K562 (cell line): ENCODE data around the gene C12orf60. TPM values are rescaled to one million over a fixed set of nuclear protein-coding genes. Genes with fewer than 3 reads are reported as not detected.

Experiments used
- ATAC-seq: fragments of 200-7000 bp; cut with Tn5 transposase; 3 replicates; pipeline ENCODE4 v1.9.1; 2020; ENCODE audit warnings: moderate library complexity
- BruUV-seq: library from RNA; stranded (reverse); fragments of 400-500 nt; replicated peaks from 2 replicates; lab custom pipeline; 2021; lab: Mats Ljungman, UMichigan
- CTCF ChIA-PET: fragments of 300-600 bp; formaldehyde crosslinking; extraction: SDS; loops from one replicate; lab custom pipeline; 2021; ENCODE audit warnings: low intra/inter-chr PET ratio; lab: Yijun Ruan, JAX
- POLR2A ChIA-PET: fragments of 300-600, 350-650 bp; sonication (Branson Sonifier 250); formaldehyde crosslinking; extraction: SDS; loops from one replicate; lab custom pipeline; 2021; ENCODE audit warnings: antibody characterized with exemption, inconsistent platforms; lab: Yijun Ruan, JAX
- DNase-seq, 4 experiments: peaks; one replicate each; pipeline versions ENCODE4 v3.0.0 to v3.0.0-alpha.2; 2011 to 2018; ENCODE audit warnings: low spot score in 3 of 4, mixed read lengths in 3 of 4; ENCODE audit errors: extremely low read depth in 1 of 4
- FAIRE-seq: peaks from 2 replicates; lab custom pipeline; 2011; peaks lifted over from hg19 to GRCh38; lab: Jason Lieb, UNC
- H2AFZ ChIP-seq: 2 replicates; pipeline ENCODE4 v1.6.0; 2011; ENCODE audit warnings: low read depth, low read length, control low read depth, inconsistent platforms
- H3K27ac ChIP-seq: fragments of 200-600 bp; 3 replicates; pipeline ENCODE4 v1.8.0; 2011; ENCODE audit warnings: low read depth, mild to moderate bottlenecking, control low read depth, inconsistent platforms, low read length, moderate library complexity, mixed read lengths; ENCODE audit errors: extremely low read depth
- H3K27me3 ChIP-seq, 2 experiments: fragments of 300-600 bp in 1 of 2; 2 replicates in 1 of 2; 3 replicates in 1 of 2; pipeline versions ENCODE4 v1.6.0 to v1.8.0; 2011; ENCODE audit warnings: inconsistent platforms in 2 of 2, low read length in 2 of 2, mild to moderate bottlenecking in 1 of 2, mixed read lengths in 1 of 2, moderate library complexity in 1 of 2; ENCODE audit not compliant: control insufficient read depth in 2 of 2, insufficient read depth in 2 of 2
- H3K36me3 ChIP-seq: fragments of 300-600 bp; 3 replicates; pipeline ENCODE4 v1.8.0; 2011; ENCODE audit warnings: mild to moderate bottlenecking, low read length, inconsistent platforms; ENCODE audit not compliant: control insufficient read depth, insufficient read depth
- H3K4me1 ChIP-seq, 2 experiments: fragments of 200-600 bp in 1 of 2; replicated peaks in 1 of 2; 2 replicates in 1 of 2; 3 replicates in 1 of 2; pipeline versions ENCODE4 v1.5.1 to v1.8.0; 2011; ENCODE audit warnings: inconsistent platforms in 2 of 2, low read length in 2 of 2, mild to moderate bottlenecking in 1 of 2, mixed read lengths in 1 of 2, moderate library complexity in 1 of 2; ENCODE audit not compliant: control insufficient read depth in 2 of 2, insufficient read depth in 2 of 2
- H3K4me2 ChIP-seq: 2 replicates; pipeline ENCODE4 v1.6.1; 2011; ENCODE audit warnings: low read length, control low read depth, inconsistent platforms, mixed read lengths; ENCODE audit not compliant: insufficient read depth
- H3K4me3 ChIP-seq: fragments of 200-600 bp; sonication (generic), shearing (Covaris generic); 2 replicates; pipeline ENCODE4 v1.5.1; 2016; ENCODE audit warnings: control low read depth, inconsistent platforms
- H3K79me2 ChIP-seq: fragments of 200-600 bp; 3 replicates; pipeline ENCODE4 v1.8.0; 2011; ENCODE audit warnings: low read length, inconsistent platforms; ENCODE audit not compliant: control insufficient read depth, insufficient read depth
- H3K9ac ChIP-seq, 2 experiments: 2 replicates each; pipeline versions ENCODE4 v1.6.0 to v1.6.1; 2011; ENCODE audit warnings: low read depth in 2 of 2, low read length in 2 of 2, control low read depth in 1 of 2, inconsistent platforms in 1 of 2, mild to moderate bottlenecking in 1 of 2, mixed read lengths in 1 of 2; ENCODE audit not compliant: insufficient read depth in 1 of 2
- H3K9me1 ChIP-seq: one replicate; pipeline ENCODE4 v1.6.0; 2011; ENCODE audit warnings: inconsistent platforms, mild to moderate bottlenecking, low read length, moderate library complexity; ENCODE audit not compliant: control insufficient read depth, insufficient read depth
- H3K9me3 ChIP-seq: replicated peaks from 2 replicates; pipeline ENCODE4 v1.5.1; 2011; ENCODE audit warnings: low read depth, low read length, inconsistent platforms; ENCODE audit not compliant: control insufficient read depth, insufficient read depth
- H4K20me1 ChIP-seq: replicated peaks from 2 replicates; pipeline ENCODE4 v1.6.1; 2011; ENCODE audit warnings: low read length, inconsistent platforms, mixed read lengths; ENCODE audit not compliant: control insufficient read depth, insufficient read depth
- ATF1 ChIP-seq, 2 experiments: fragments of 450-650 bp in 1 of 2; IDR thresholded peaks; 2 replicates each; pipeline ENCODE4 v1.6.1; 2016; ENCODE audit warnings: missing compliant biosample characterization in 1 of 2, missing genetic modification characterization in 1 of 2
- BRCA1 ChIP-seq, 2 experiments: fragments of 450-650 bp in 1 of 2; sonication (generic) in 1 of 2; formaldehyde crosslinking in 1 of 2; IDR thresholded peaks; 2 replicates each; pipeline versions ENCODE4 v1.5.0 to v1.6.1; 2017 to 2020; ENCODE audit warnings: mild to moderate bottlenecking in 1 of 2, missing genetic modification reagents in 1 of 2
- CBX8 ChIP-seq: fragments of 200-600 bp; sonication (generic); IDR thresholded peaks from 2 replicates; pipeline ENCODE4 v1.6.1; 2012; ENCODE audit warnings: borderline replicate concordance, mixed run types, low read depth, mild to moderate bottlenecking, moderate library complexity, mixed read lengths, low read length, control low read depth, inconsistent platforms; ENCODE audit not compliant: poor library complexity, severe bottlenecking; ENCODE audit errors: extremely low read depth
- CC2D1A ChIP-seq: fragments of 450-650 bp; IDR thresholded peaks from 2 replicates; pipeline ENCODE4 v1.6.1; 2017; ENCODE audit warnings: mild to moderate bottlenecking
- DACH1 ChIP-seq: fragments of 450-650 bp; IDR thresholded peaks from 2 replicates; pipeline ENCODE4 v1.6.1; 2018; ENCODE audit not compliant: partially characterized antibody
- ELF4 ChIP-seq: fragments of 450-650 bp; formaldehyde crosslinking; IDR thresholded peaks from 2 replicates; pipeline ENCODE4 v1.4.0; 2022; ENCODE audit warnings: missing genetic modification characterization
- GABPB2 ChIP-seq: fragments of 250-450 bp; sonication (Bioruptor Pico); conservative IDR thresholded peaks from 2 replicates; pipeline ENCODE4 v1.5.1; 2021; ENCODE audit warnings: mild to moderate bottlenecking
- HMGN3 ChIP-seq: IDR thresholded peaks from 2 replicates; pipeline ENCODE4 v1.6.1; 2011; ENCODE audit warnings: borderline replicate concordance, low read depth, mild to moderate bottlenecking, mixed read lengths, low read length; ENCODE audit not compliant: insufficient read length; ENCODE audit errors: extremely low read depth
- LCOR ChIP-seq: sonication (generic); formaldehyde crosslinking; IDR thresholded peaks from 2 replicates; pipeline ENCODE4 v1.8.0; 2022; ENCODE audit warnings: mild to moderate bottlenecking, missing genetic modification reagents
- NFE2 ChIP-seq: IDR thresholded peaks from 2 replicates; pipeline ENCODE4 v1.6.1; 2014; ENCODE audit warnings: antibody characterized with exemption, low read depth
- PYGO2 ChIP-seq: fragments of 450-650 bp; IDR thresholded peaks from 2 replicates; pipeline ENCODE4 v1.6.1; 2016; ENCODE audit warnings: mild to moderate bottlenecking, missing genetic modification characterization, moderate library complexity, missing compliant biosample characterization
- SNRNP70 ChIP-seq: fragments of 200-400 bp; formaldehyde crosslinking; optimal IDR thresholded peaks from 2 replicates; pipeline ENCODE3; 2017; ENCODE audit warnings: low read depth, low read length
- STAG1 ChIP-seq: sonication (generic); formaldehyde crosslinking; IDR thresholded peaks from 2 replicates; pipeline ENCODE4 v1.5.0; 2020; ENCODE audit warnings: missing genetic modification reagents, borderline replicate concordance
- ZFP91 ChIP-seq: sonication (generic); formaldehyde crosslinking; IDR thresholded peaks from 2 replicates; pipeline ENCODE4 v1.8.0; 2022; ENCODE audit warnings: mild to moderate bottlenecking, missing genetic modification reagents
- ZNF41 ChIP-seq: fragments of 250-450 bp; sonication (Bioruptor Pico); conservative IDR thresholded peaks from 2 replicates; pipeline ENCODE4 v1.4.0; 2020; ENCODE audit warnings: mild to moderate bottlenecking
- ZNF445 ChIP-seq: fragments of 250-450 bp; sonication (Bioruptor Pico); IDR thresholded peaks from 2 replicates; pipeline ENCODE4 v1.4.0; 2020; ENCODE audit warnings: low read depth, mild to moderate bottlenecking, moderate library complexity
- ZNF449 ChIP-seq: fragments of 250-450 bp; sonication (Bioruptor Pico); IDR thresholded peaks from 2 replicates; pipeline ENCODE4 v1.8.0; 2022; ENCODE audit warnings: moderate library complexity, mild to moderate bottlenecking, inconsistent platforms
- ZNF655 ChIP-seq: fragments of 250-450 bp; sonication (Bioruptor Pico); IDR thresholded peaks from 2 replicates; pipeline ENCODE4 v1.5.0; 2021
- ZSCAN29 ChIP-seq: fragments of 450-650 bp; IDR thresholded peaks from 2 replicates; pipeline ENCODE4 v1.6.1; 2017
- WGBS: fragments of 100-300 bp; shearing (Covaris generic); methylation state at CpG from one replicate; pipeline ENCODE4 v1.1.6; 2016; ENCODE audit warnings: low coverage, mixed read lengths; ENCODE audit not compliant: insufficient coverage; ENCODE audit errors: missing lambda C conversion rate; 5-methylcytosine and 5-hydroxymethylcytosine counted together
- in situ Hi-C: fragments of 300-500 bp; cut with MboI; formaldehyde crosslinking; loops from 4 replicates; pipeline ENCODE4 v1.15.0; 2018; ENCODE audit warnings: inconsistent platforms, mixed read lengths
- intact Hi-C: fragments of 100-400 bp; cut with micrococcal nuclease; formaldehyde crosslinking; loops from 2 replicates; pipeline ENCODE4 v1.14.2; 2022
- polyA plus RNA-seq, 8 experiments: library from polyadenylated mRNA; depleted of rRNA in 4 of 8; stranded (reverse) in 5 of 8; unstranded in 3 of 8; fragments of >200 nt; fragmentation: Nextera tagmentation in 2 of 8; fragmentation: Illumina TruSeq in 1 of 8; extraction: Ambion mirVana in 2 of 8; extraction: Trizol in 1 of 8; gene quantifications; 2 replicates each; pipeline versions ENCODE4 v1.2.1 to v1.2.3, GENCODE V29; 2011 to 2014; ENCODE audit warnings: inconsistent platforms in 1 of 8, missing spikeins in 1 of 8
- total RNA-seq, 7 experiments: library from RNA; depleted of rRNA in 6 of 7; stranded (reverse); fragments of >200 nt in 6 of 7; fragmentation: Illumina TruSeq in 2 of 7; extraction: Trizol in 2 of 7; gene quantifications; 2 replicates each; pipeline versions ENCODE4 v1.2.1 to v1.2.3, GENCODE V29; 2011 to 2021; ENCODE audit warnings: low replicate concordance in 1 of 7

The C12orf60 gene
- total and polyA plus RNA-seq, 9 of the 15 experiments (the other 6 are each of a cell fraction or from before 2014, with no cell fraction given): 0.41 to 4.4 (median 2.5) TPM

GRCh38 chr12:14769969-14770495, 33.4 kb upstream of the C12orf60 start:
- Histone ChIP-seq H4K20me1 (no peaks in the 10 kb centered on the region), H3K27ac (no peak overlapping the region), H3K36me3 (no peaks in the 10 kb centered on the region), H3K4me1 (no peaks in the 10 kb centered on the region; a peak in 1 of 5 replicates), H3K9ac (no peak overlapping the region), H3K27me3 (peaks cover 0 to 14% of the 10 kb centered on the region in 2 experiments; a peak in 1 of 5 replicates), H3K4me3 (no peak overlapping the region), H3K79me2 (no peaks in the 10 kb centered on the region), H3K9me3 (no peaks in the 10 kb centered on the region), H2AFZ (no peak overlapping the region), H3K4me2 (no peak overlapping the region), H3K9me1 (no peaks in the 10 kb centered on the region)
- intact Hi-C loops (no loop called here), in situ Hi-C loops (no loop called here)
- POLR2A ChIA-PET: no interaction called here
- WGBS: 74% methylated on average over 19 of the region's 38 CpGs
- ATAC-seq (no peak), DNase-seq (no peak), FAIRE-seq (no peak)
- no TSS peak for BruUV-seq
- CTCF ChIA-PET: no interaction called here
- no peak for TF ChIP-seq HMGN3
- TF ChIP-seq ZFP91: no peak
- TF ChIP-seq ZSCAN29: no peak
- TF ChIP-seq ATF1 (CRISPR knock-in tag; IDR thresholded peaks at IDR 0.05): no peak
- no peak for TF ChIP-seq ATF1 (tag; IDR thresholded peaks at IDR 0.05)
- no peak for TF ChIP-seq PYGO2 (tag)
- TF ChIP-seq ZNF449 (CRISPR knock-in tag): no peak
- TF ChIP-seq STAG1 (CRISPR knock-in tag): no peak
- no peak for TF ChIP-seq CBX8
- no peak for TF ChIP-seq ZNF41
- no peak for TF ChIP-seq GABPB2 (CRISPR knock-in tag)
- TF ChIP-seq ZNF655 (CRISPR knock-in tag): no peak
- no peak for TF ChIP-seq BRCA1 (IDR thresholded peaks at IDR 0.05)
- TF ChIP-seq BRCA1 (CRISPR knock-in tag; IDR thresholded peaks at IDR 0.05): no peak
- TF ChIP-seq DACH1: no peak
- TF ChIP-seq CC2D1A: no peak
- no peak for TF ChIP-seq LCOR (CRISPR knock-in tag)
- no peak for TF ChIP-seq SNRNP70
- no peak for TF ChIP-seq ZNF445 (CRISPR knock-in tag)
- TF ChIP-seq NFE2: no peak
- TF ChIP-seq ELF4: no peak
